Endothelial cell of umbilical vein (primary cell): ENCODE measurements around the gene NFATC1. TPM values are rescaled to one million over a fixed set of nuclear protein-coding genes. Genes with fewer than 3 reads are reported as not detected.

Experiments
- BruUV-seq: library from RNA; stranded (reverse); fragments of 400-500 nt; replicated peaks from 2 replicates; lab custom pipeline; 2021; lab: Mats Ljungman, UMichigan
- CTCF ChIA-PET: fragments of 300-600, 350-600 bp; sonication (Branson Sonifier 250); formaldehyde crosslinking; loops from one replicate; lab custom pipeline; 2021; ENCODE audit warnings: antibody characterized with exemption, inconsistent platforms; lab: Charles Lee
- POLR2A ChIA-PET: fragments of 300-600, 350-600 bp; sonication (Branson Sonifier 250); formaldehyde crosslinking; loops from one replicate; lab custom pipeline; 2021; ENCODE audit warnings: antibody characterized with exemption, inconsistent platforms; lab: Charles Lee
- DNase-seq: peaks from one replicate; pipeline ENCODE4 v3.0.0-alpha.2; 2011; ENCODE audit warnings: low read depth, low spot score
- FAIRE-seq: peaks from 2 replicates; lab custom pipeline; 2011; peaks lifted over from hg19 to GRCh38; lab: Jason Lieb, UNC
- H2AFZ ChIP-seq: 2 replicates; pipeline ENCODE4 v1.6.0; 2012; ENCODE audit warnings: low read depth, low read length, control low read depth, inconsistent platforms
- H3K27ac ChIP-seq: 2 replicates; pipeline ENCODE4 v1.5.1; 2011; ENCODE audit warnings: low read depth, mild to moderate bottlenecking, control low read depth, low read length, moderate library complexity; ENCODE audit not compliant: insufficient read depth
- H3K27me3 ChIP-seq, 2 experiments: 2 replicates each; pipeline versions ENCODE4 v1.6.0 to v1.6.1; 2011; ENCODE audit warnings: low read length in 2 of 2, mixed read lengths in 1 of 2; ENCODE audit not compliant: control insufficient read depth in 2 of 2, insufficient read depth in 2 of 2
- H3K36me3 ChIP-seq, 2 experiments: 2 replicates in 1 of 2; 3 replicates in 1 of 2; pipeline ENCODE4 v1.5.1; 2011; ENCODE audit warnings: low read length in 2 of 2, mild to moderate bottlenecking in 1 of 2, moderate library complexity in 1 of 2; ENCODE audit not compliant: control insufficient read depth in 2 of 2, insufficient read depth in 2 of 2; ENCODE audit errors: extremely low read depth in 1 of 2
- H3K4me1 ChIP-seq: 3 replicates; pipeline ENCODE4 v1.5.1; 2011; ENCODE audit warnings: mild to moderate bottlenecking, low read length; ENCODE audit not compliant: control insufficient read depth, insufficient read depth; ENCODE audit errors: extremely low read depth
- H3K4me2 ChIP-seq: 2 replicates; pipeline ENCODE4 v1.6.1; 2011; ENCODE audit warnings: low read length, control low read depth, mixed read lengths; ENCODE audit not compliant: insufficient read depth
- H3K4me3 ChIP-seq, 3 experiments: fragments of 200-600 bp in 1 of 3; sonication (generic), shearing (Covaris generic) in 1 of 3; replicated peaks in 1 of 3; 2 replicates each; pipeline ENCODE4 v1.5.1; 2011 to 2016; ENCODE audit warnings: control low read depth in 3 of 3, low read length in 3 of 3, mild to moderate bottlenecking in 2 of 3, inconsistent platforms in 1 of 3, low read depth in 1 of 3, moderate library complexity in 1 of 3; ENCODE audit not compliant: insufficient read depth in 1 of 3
- H3K79me2 ChIP-seq: 2 replicates; pipeline ENCODE4 v1.6.0; 2012; ENCODE audit warnings: low read length, inconsistent platforms; ENCODE audit not compliant: control insufficient read depth, insufficient read depth
- H3K9ac ChIP-seq: replicated peaks from 2 replicates; pipeline ENCODE3; 2011; ENCODE audit warnings: low read length, control low read depth; ENCODE audit not compliant: insufficient read depth; ENCODE audit errors: extremely low read depth
- H3K9me1 ChIP-seq: replicated peaks from 3 replicates; pipeline ENCODE4 v1.6.0; 2011; ENCODE audit warnings: mild to moderate bottlenecking, low read length; ENCODE audit not compliant: control insufficient read depth, insufficient read depth; ENCODE audit errors: extremely low read depth
- H3K9me3 ChIP-seq: replicated peaks from 2 replicates; pipeline ENCODE4 v1.5.1; 2012; ENCODE audit warnings: low read length, inconsistent platforms; ENCODE audit not compliant: control insufficient read depth, insufficient read depth
- H4K20me1 ChIP-seq: replicated peaks from 2 replicates; pipeline ENCODE3; 2011; ENCODE audit warnings: mild to moderate bottlenecking, low read length; ENCODE audit not compliant: control insufficient read depth, insufficient read depth; ENCODE audit errors: extremely low read depth
- CTCF ChIP-seq, 2 donors: IDR thresholded peaks; 1 replicate in 1 of 2; 2 replicates in 1 of 2; pipeline ENCODE4 v1.5.1; 2011; ENCODE audit warnings: low read length in 2 of 2, mild to moderate bottlenecking in 2 of 2, moderate library complexity in 2 of 2, control low read depth in 1 of 2, inconsistent platforms in 1 of 2, low read depth in 1 of 2; ENCODE audit not compliant: insufficient read depth in 1 of 2; ENCODE audit errors: extremely low read depth in 1 of 2
- EZH2 ChIP-seq: IDR thresholded peaks from 2 replicates; pipeline ENCODE4 v1.6.1; 2012; ENCODE audit warnings: borderline replicate concordance, low read depth, mild to moderate bottlenecking, moderate library complexity, low read length, inconsistent platforms; ENCODE audit not compliant: severe bottlenecking
- JUN ChIP-seq: IDR thresholded peaks from 2 replicates; pipeline ENCODE4 v1.6.1; 2011; ENCODE audit warnings: borderline replicate concordance, low read depth; ENCODE audit not compliant: insufficient read length, insufficient read depth
- MAX ChIP-seq: IDR thresholded peaks from 2 replicates; pipeline ENCODE4 v1.6.1; 2011; ENCODE audit not compliant: insufficient read depth, insufficient read length
- MYC ChIP-seq: IDR thresholded peaks from one replicate; pipeline ENCODE4 v1.6.1; 2011; ENCODE audit warnings: mild to moderate bottlenecking, low read depth, low read length
- dilution Hi-C: fragments of 300-500 bp; cut with MboI; formaldehyde crosslinking; loops from one replicate; pipeline ENCODE4 v1.15.0; 2019; ENCODE audit warnings: low sequenced_read_pairs; ENCODE audit not compliant: extremely low pct_ligation_motif_present
- intact Hi-C: fragments of 100-400 bp; cut with micrococcal nuclease; formaldehyde crosslinking; loops from one replicate; pipeline ENCODE4 v1.10.0; 2022
- polyA plus RNA-seq, 4 experiments: library from polyadenylated mRNA; depleted of rRNA in 3 of 4; stranded (reverse) in 3 of 4; unstranded in 1 of 4; fragments of >200 nt; gene quantifications; 2 replicates each; pipeline versions ENCODE4 v1.2.1 to v1.2.3, GENCODE V29; 2011 to 2012; ENCODE audit warnings: missing spikeins in 1 of 4
- total RNA-seq: library from RNA; stranded (reverse); gene quantifications from 2 replicates; pipeline ENCODE4 v1.2.3, GENCODE V29; 2021

NFATC1 gene
- total and polyA plus RNA-seq, 2 donors (not counting 3 experiments of a cell fraction or from before 2014, with no cell fraction given): 11.1 to 30.0 TPM

GRCh38 chr18:79450289-79451080, 54.8 kb downstream of the NFATC1 start:
- no peaks in the 10 kb centered on the region for H3K79me2 ChIP-seq
- H3K27me3 ChIP-seq: no peaks in the 10 kb centered on the region
- H3K9ac ChIP-seq: no peak overlapping the region
- H3K36me3 ChIP-seq: peaks cover 0 to 27% of the 10 kb centered on the region in 2 experiments
- POLR2A ChIA-PET: no interaction called here
- H3K4me1 ChIP-seq: peaks cover 11% of the 10 kb centered on the region
- FAIRE-seq: no peak
- BruUV-seq: no TSS peak
- dilution Hi-C loops: no loop called here
- H4K20me1 ChIP-seq: no peaks in the 10 kb centered on the region
- H3K9me3 ChIP-seq: no peaks in the 10 kb centered on the region
- intact Hi-C loops: no loop called here
- DNase-seq: no peak
- CTCF ChIA-PET: no interaction called here
- H3K9me1 ChIP-seq: no peaks in the 10 kb centered on the region
- no peak overlapping the region for H3K27ac ChIP-seq
- no peak overlapping the region for H3K4me2 ChIP-seq
- H3K4me3 ChIP-seq: no peak overlapping the region
- TF ChIP-seq MAX: no peak
- no peak for TF ChIP-seq EZH2
- TF ChIP-seq CTCF (IDR thresholded peaks at IDR 0.05; ENCODE audit: extremely low read depth in 1 of 2, insufficient read depth in 1 of 2, low read depth in 1 of 2, low read length in 2 of 2): no peak
- no peak for TF ChIP-seq JUN
- no peak for TF ChIP-seq MYC
- H2AFZ ChIP-seq: no peak overlapping the region
